Measurements from ENCODE around the gene ZFP1. TPM values are rescaled to one million over a fixed set of nuclear protein-coding genes. Genes with fewer than 3 reads are reported as not detected.

ZFP1 gene
- 8.5 and 11.2 TPM in 2 replicates for total RNA-seq

GRCh38 chr16:75148311-75149195, at the start of gene ZFP1:
Gene ZFP1, plus strand, starts transcription at chr16:75148524. Its CDS starts 4,428 bp downstream, at chr16:75152952.

GRCh38 chr16:75116081-75116910, 32.0 kb upstream of the ZFP1 start, which contains the start of gene LDHD:
Gene LDHD, minus strand, starts transcription at chr16:75116780. Its CDS starts 60 bp downstream, at chr16:75116720.

GRCh38 chr16:75206749-75207451, 58.6 kb downstream of the ZFP1 start, which contains the start of gene CTRB2:
Gene CTRB2, minus strand, starts transcription at chr16:75207161. Its CDS starts 20 bp downstream, at chr16:75207141.

GRCh38 chr16:75218256-75219076, 70.1 kb downstream of the ZFP1 start, which contains the start of gene CTRB1:
Gene CTRB1, plus strand, starts transcription at chr16:75218988. Its CDS starts 20 bp downstream, at chr16:75219008.

Other genes starting within 250 kb of the ZFP1 start
- 12.6 and 21.1 TPM in 2 replicates for gene WDR59, start 163.4 kb upstream of the ZFP1 start, total RNA-seq
- gene ZNRF1, start 149.5 kb upstream of the ZFP1 start, total RNA-seq = 14.7 and 16.9 TPM in 2 replicates
- 0.68 and 2.8 TPM in 2 replicates for gene LDHD, start 31.7 kb upstream of the ZFP1 start, total RNA-seq
- not detected in 2 replicates for gene CTRB2, start 58.6 kb downstream of the ZFP1 start, total RNA-seq
- not detected in 2 replicates for gene CTRB1, start 70.5 kb downstream of the ZFP1 start, total RNA-seq
- gene BCAR1, start 103.1 kb downstream of the ZFP1 start, total RNA-seq = 30.1 and 77.1 TPM in 2 replicates